Measurements from ENCODE around the gene PRKAA1.
"Not testable (repeated sequence)": the region's sequence is repeated elsewhere in the genome, so short reads cannot be mapped to it uniquely, and the experiment has no call there.

The PRKAA1 gene

GRCh38 chr5:40779561-40779960, 18.6 kb downstream of the PRKAA1 start:
- DNase-seq: no peak

DNA sequence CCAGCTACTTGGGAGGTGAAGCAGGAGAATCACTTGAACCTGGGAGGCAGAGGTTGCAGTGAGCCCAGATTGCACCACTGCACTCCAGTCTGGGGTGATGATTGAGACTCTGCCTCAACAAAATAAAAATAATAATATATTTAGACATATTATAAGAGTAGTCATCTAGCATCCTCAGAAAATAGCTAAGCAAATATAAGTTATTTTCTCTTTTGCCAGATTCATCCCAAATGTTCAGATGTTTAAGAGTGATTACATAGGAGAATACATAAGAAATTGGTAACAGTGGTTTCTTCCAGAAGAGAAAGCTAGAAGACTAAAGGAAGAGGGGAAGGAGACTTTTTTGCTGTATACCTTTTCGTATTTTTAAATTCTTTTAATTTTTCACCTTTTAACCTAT, 20.0 kb downstream of the PRKAA1 start:
- DNase-seq: no peak

DNA sequence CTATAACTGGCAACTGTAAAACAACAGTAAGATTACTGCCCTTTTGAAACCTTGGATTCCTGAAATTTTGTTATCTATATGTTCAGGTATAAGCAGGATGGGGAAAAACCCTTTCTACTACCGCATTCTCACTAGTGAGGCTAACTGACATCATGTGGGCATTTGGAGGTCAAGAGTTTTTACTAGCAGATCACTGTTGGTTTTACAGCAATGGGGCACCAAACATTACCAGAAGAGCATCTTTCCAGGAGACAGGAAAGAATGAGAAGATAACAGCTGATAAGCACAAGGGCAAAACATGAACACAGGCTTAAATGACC, 21.6 kb downstream of the PRKAA1 start:
- no peak for DNase-seq

DNA sequence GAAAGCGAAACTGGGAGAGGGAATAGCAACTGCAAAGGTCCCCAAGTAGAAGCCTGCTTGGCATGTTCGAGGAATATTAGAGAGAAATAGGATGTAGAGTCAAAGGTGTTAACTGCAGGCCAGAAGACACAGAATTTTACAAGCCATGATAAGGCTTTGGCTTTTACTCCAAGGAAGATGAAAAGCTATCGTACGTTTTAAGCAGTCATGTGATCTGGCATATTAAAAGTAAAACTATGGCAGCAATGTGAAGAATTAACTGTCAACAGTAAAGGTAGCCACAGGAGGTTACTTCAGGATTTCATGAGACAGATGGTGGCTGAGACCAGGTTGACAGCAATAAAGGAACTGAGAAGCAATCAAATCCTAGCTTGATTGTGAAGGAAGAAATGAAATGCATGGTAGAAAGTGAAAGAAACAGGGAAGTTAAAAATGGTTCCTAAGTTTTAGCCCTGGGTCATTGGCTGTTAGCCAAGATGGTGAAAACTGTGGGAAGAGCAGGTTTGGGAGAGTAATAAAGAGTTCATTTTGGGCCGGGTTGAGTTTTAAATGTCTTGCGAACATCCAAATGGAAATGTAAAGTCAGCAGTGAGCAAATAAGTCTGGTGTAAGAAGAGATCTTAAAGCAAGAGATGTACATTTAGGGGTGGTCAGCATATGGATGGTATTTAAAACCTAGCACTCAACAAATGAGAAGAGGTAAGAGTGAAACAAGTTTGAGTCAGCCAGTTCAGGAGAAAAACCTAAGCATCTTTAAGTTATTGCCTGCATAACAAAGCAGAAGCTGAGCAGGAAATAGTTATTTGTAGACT, 22.1 kb downstream of the PRKAA1 start:
- DNase-seq: no peak

DNA sequence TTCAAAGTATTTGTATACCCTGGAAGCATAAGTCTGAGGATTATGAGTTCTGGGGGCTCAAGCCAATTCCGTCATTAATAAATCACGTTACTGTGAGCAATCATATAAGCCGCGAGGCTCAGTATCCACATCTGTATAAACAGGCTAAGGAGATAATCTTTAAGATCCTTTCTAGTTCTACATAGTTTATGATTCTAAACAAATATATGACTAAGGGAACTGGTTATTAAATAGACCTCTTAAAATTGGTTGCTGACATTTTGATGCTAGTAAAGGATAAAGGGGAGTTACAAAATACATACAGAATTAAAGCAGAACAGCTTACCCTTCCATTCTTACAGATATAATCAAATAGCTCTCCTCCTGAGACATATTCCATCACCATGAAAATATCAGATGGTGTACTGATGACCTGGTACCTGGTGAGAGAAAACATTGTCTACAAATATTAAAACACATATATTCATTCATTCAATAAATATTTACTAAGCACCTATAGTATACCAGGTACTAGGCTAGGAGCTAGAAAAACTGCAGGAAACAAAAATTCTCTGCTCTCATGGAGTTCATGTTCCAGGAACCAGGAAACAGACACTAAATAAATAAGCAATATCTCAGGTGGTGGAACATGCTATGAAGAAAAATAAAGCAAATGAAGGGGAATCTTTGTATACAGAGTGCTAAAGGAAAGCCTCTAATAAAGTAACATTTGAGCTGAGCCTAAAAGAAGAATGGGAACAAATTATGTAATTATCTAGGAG, 22.9 kb downstream of the PRKAA1 start:
- no peak for DNase-seq

GRCh38 chr5:40774623-40775022, 23.6 kb downstream of the PRKAA1 start:
- DNase-seq: no peak

GRCh38 chr5:40770764-40771163, 27.4 kb downstream of the PRKAA1 start:
- no peak for DNase-seq

DNA sequence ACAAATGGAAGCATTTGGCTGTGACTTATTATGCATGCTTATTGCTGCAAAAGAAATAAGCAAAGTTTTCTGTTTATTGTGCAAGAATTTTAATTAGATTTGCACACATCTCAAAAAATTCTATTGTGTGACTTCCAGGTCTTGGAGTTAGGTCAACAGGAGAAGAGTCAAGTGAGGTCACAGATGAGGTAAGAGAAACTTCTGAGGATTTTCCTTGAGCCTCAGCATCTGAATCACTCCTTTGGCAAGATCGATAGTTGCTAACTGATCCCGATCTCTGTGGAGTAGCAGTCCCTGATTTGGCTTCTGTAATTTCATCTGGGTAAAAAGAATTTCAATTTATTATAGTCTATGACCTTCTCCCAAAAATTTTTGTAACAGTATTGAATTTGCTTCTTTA, 35.5 kb downstream of the PRKAA1 start:
- DNase-seq: no peak

DNA sequence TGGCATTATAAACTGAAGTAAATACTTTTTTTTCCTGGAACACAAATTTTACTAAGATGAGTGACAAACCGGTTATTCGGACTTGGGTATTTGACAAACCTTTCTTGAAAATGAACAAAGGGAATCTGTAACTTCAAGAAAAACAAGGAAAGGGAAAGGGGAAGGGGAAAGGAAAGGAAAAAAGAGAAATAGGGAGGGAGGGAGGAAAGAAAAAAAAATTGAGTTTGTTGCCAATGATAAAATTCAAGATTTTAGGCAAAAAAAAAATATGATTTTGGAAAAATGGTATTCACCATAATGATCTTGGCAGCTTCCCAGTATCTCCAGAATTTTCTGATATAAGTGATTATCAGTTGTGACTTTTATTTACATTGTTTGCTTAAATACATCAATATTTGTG, 40.8 kb downstream of the PRKAA1 start:
- no peak for DNase-seq

DNA sequence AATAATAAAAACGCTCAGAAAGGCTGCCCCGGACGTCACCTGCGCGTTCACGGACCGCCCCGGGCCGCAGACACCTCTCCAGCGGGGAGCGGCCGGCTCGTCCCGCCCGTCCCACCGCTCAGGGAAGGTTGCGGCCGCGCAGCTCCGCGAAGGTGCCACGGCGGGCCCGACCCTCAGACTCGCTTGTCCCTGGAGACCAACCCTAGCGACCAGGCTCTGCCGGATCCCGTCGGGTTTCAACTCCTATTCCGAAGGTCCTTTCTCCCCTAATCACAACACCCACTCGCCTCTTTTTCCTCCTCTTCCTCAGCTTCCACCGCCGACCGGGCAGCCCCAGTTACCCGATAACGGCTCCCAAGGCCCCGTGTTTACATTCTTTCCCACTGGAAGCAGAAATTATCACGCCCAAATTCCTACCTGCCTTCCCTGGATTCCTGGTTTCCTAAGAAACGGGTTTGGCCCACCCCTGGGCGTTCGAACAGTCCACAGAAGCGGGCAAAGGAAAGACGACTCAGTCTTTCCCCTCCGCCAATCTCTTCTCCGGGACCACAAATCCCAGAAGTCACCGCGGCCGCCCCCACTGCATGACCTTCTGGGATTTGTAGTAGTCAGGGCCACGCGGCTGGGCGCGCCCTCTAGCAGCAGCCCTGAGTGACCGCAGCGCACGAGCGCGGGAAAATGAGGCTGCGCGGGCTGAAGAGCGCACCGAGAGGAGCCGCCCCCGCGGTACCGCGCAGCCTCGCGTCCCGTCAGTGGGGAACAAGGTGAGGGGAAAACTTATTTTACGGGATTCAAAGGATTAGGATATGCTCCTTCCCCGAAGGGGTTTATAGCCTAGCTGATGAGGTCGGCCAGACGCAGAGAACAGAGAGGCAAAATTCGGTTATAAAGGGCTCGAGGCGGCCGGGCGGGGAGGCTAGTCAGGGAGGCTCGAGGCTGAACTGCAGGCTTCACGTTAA, 42.5 kb downstream of the PRKAA1 start, which contains the start of gene TTC33:
TSS of gene TTC33 (minus strand) at position 555 of the 959 bp plus-strand sequence. CDS start 8,943 bp downstream, outside the sequence.
- DNase-seq: peak; percentile 75

GRCh38 chr5:40755093-40755406, 43.1 kb downstream of the PRKAA1 start:
- DNase-seq: peak; percentile 26

- DNase-seq: no peak
Measured at GRCh38 chr5:40754381-40755092, 43.6 kb downstream of the PRKAA1 start.

- no peak for DNase-seq
Measured at GRCh38 chr5:40746703-40747102, 51.5 kb downstream of the PRKAA1 start.

GRCh38 chr5:40743771-40744170, 54.4 kb downstream of the PRKAA1 start:
- no peak for DNase-seq

GRCh38 chr5:40738502-40738901, 59.7 kb downstream of the PRKAA1 start:
- no peak for DNase-seq

DNA sequence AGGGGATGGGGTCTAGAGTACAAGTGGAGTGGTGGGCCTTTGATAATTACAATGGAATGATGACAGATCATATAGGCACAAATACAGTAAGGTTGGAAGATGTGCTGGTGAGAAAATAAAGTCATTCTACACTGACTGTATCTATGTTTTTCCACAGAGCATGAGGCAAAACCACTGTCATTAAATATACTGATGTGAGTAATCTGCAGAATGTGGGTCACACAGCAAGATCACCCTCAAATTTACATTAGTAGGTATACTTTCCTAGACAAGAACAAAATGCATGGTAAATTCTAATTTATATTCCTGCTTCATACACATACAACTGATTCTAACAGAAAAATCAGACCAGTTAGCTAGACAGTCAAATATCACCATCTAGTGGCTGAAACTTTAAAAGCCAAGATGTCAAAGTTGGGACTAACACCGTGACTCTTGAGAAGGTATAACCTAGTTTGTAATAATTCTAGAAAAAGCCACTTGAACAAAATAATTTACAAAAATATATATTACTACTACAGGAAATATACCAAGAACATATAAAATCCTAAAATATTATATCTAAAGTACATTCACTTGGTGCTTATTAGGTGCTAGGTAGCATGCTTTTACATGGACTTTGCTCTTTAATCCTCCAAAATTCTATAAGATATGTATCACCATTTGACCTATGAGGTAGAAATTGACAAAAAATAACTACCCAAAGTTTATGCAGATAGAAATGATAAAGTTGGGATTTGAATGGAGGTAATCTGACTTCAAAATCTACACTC, 61.9 kb downstream of the PRKAA1 start:
- DNase-seq: peak; percentile 7

- DNase-seq: no peak
Measured at GRCh38 chr5:40735609-40736008, 62.6 kb downstream of the PRKAA1 start.

GRCh38 chr5:40734986-40735385, 63.2 kb downstream of the PRKAA1 start:
- no peak for DNase-seq

GRCh38 chr5:40733879-40734563, 64.2 kb downstream of the PRKAA1 start:
- no peak for DNase-seq

DNA sequence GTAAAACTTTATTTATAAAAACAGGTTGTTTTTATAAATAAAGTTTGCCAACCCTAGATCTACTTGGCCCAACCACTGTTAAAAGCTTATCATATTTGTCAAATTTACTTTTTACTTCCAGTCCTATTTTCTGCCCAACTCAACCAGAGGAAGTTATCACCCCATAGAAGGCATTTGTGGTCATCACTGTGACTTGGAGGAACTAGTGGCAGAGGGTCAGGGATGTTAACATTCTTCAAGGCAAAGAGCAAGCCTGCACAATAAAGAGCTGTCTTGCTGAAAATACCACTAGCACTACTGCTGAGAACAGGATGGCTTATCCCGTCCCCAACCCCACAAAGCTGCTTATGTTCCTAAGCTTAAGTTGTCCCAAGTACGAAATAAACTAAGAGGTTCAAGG, 64.7 kb downstream of the PRKAA1 start:
- no peak for DNase-seq

DNA sequence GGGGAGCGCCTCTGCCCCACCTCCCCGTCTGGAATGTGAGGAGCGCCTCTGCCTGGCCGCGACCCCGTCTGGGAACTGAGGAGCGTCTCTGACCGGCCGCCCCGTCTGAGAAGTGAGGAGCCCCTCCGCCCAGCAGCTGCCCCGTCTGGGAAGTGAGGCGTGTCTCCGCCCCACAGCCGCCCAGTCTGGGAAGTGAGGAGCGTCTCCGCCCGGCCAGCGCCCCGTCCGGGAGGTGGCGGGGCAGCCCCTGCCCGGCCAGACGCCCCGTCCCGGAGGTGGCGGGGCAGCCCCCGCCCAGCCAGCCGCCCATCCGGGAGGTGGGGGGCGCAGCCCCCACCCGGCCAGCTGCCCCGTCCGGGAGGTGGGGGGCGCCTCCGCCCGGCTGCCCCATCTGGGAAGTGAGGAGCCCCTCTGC, 75.7 kb downstream of the PRKAA1 start:
- DNase-seq: not testable (repeated sequence)
